Gastrocnemius medialis (tissue), 4 donors: ENCODE measurements around the gene SPIN2A.

Experiments
- CTCF ChIP-seq, 5 experiments: fragments of 450-650 bp in 3 of 5; fragments of 200-600 bp in 2 of 5; sonication (generic) in 2 of 5; IDR thresholded peaks in 4 of 5; conservative IDR thresholded peaks in 1 of 5; 1 replicate in 4 of 5; 2 replicates in 1 of 5; pipeline ENCODE4 v1.5.1; 2016 to 2019; ENCODE audit warnings: antibody characterized with exemption in 5 of 5, mild to moderate bottlenecking in 3 of 5, moderate library complexity in 3 of 5
- POLR2A ChIP-seq, 2 donors: fragments of 450-650 bp; IDR thresholded peaks; one replicate each; pipeline ENCODE4 v1.6.1; 2017; ENCODE audit warnings: antibody characterized with exemption in 2 of 2, mild to moderate bottlenecking in 2 of 2, moderate library complexity in 2 of 2

- TF ChIP-seq CTCF (IDR thresholded peaks at IDR 0.05 in 4 of 5, conservative IDR thresholded peaks at IDR 0.05 in 1 of 5) (no peak), POLR2A (IDR thresholded peaks at IDR 0.05) (no peak)
Observed at GRCh38 chrX:57137501-57137900, 304 bp upstream of the SPIN2A start.
